Measurements from ENCODE around the gene PDSS2.

DNA sequence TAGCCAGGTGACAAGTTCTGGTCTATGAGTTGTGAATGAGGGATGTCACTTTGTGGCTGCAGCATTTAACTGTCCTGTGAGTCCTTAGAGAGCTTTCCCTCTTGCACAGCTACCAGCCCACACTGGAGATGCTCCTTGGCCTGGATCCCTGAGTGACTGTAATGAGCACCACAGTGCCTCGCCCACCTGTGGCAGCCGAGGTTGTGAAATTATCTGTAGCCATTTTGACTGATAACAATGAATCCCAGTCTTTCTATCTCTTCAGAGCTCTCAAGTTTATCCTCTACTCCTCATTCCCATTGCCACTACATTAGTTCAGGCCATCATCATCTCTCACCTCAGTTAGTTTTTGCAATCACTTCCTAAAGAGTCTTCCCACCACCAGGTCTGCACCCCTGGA, 302.7 kb downstream of the PDSS2 start:
- TF ChIP-seq, protein P1, sequence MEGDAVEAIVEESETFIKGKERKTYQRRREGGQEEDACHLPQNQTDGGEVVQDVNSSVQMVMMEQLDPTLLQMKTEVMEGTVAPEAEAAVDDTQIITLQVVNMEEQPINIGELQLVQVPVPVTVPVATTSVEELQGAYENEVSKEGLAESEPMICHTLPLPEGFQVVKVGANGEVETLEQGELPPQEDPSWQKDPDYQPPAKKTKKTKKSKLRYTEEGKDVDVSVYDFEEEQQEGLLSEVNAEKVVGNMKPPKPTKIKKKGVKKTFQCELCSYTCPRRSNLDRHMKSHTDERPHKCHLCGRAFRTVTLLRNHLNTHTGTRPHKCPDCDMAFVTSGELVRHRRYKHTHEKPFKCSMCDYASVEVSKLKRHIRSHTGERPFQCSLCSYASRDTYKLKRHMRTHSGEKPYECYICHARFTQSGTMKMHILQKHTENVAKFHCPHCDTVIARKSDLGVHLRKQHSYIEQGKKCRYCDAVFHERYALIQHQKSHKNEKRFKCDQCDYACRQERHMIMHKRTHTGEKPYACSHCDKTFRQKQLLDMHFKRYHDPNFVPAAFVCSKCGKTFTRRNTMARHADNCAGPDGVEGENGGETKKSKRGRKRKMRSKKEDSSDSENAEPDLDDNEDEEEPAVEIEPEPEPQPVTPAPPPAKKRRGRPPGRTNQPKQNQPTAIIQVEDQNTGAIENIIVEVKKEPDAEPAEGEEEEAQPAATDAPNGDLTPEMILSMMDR (IDR thresholded peaks at IDR 0.05; ENCODE audit: low read depth, low read length), result no peak
- no peak for TF ChIP-seq EZH2phosphoT487 (IDR thresholded peaks at IDR 0.05; ENCODE audit: low read depth)
